Measurements from ENCODE around the gene SNTG2. TPM values are rescaled to one million over a fixed set of nuclear protein-coding genes. Genes with fewer than 3 reads are reported as not detected.
"Not testable (repeated sequence)": the region's sequence is repeated elsewhere in the genome, so short reads cannot be mapped to it uniquely, and the experiment has no call there.

Gene SNTG2
- 0.14 TPM in 1 of 2 replicates, not detected in the other for total RNA-seq

GRCh38 chr2:950080-950966, at the start of gene SNTG2:
Gene SNTG2, plus strand, starts transcription at chr2:950849. Its CDS starts 148 bp downstream, at chr2:950997.
- H3K4me1 Mint-ChIP-seq = peaks cover 19% of the 10 kb centered on the region
- H3K9me3 Mint-ChIP-seq = peaks cover 4% of the 10 kb centered on the region
- no peak within 1 kb of the TSS for H3K27ac Mint-ChIP-seq
- H3K4me3 Mint-ChIP-seq = peak within 1 kb of the TSS; percentile 81
- no peaks in the 10 kb centered on the region for H3K36me3 Mint-ChIP-seq (ENCODE audit: low read depth)
- H3K27me3 Mint-ChIP-seq = peaks cover 45% of the 10 kb centered on the region
- intact Hi-C loops (cut with micrococcal nuclease) = no loop called here
- peak; percentile 91 for DNase-seq

GRCh38 chr2:902584-902983, 48.1 kb upstream of the SNTG2 start:
- Mint-ChIP-seq H3K27ac (no peak overlapping the region), H3K9me3 (no peaks in the 10 kb centered on the region), H3K4me3 (no peak overlapping the region), H3K27me3 (no peaks in the 10 kb centered on the region), H3K36me3 (ENCODE audit: low read depth) (no peaks in the 10 kb centered on the region), H3K4me1 (no peaks in the 10 kb centered on the region)
- DNase-seq = no peak
- intact Hi-C loops (cut with micrococcal nuclease) = no loop called here

- no peaks in the 10 kb centered on the region for H3K9me3 Mint-ChIP-seq
- no peak for DNase-seq
- H3K4me3 Mint-ChIP-seq = no peak overlapping the region
- H3K4me1 Mint-ChIP-seq = no peaks in the 10 kb centered on the region
- H3K27ac Mint-ChIP-seq = no peak overlapping the region
- H3K27me3 Mint-ChIP-seq = no peaks in the 10 kb centered on the region
- H3K36me3 Mint-ChIP-seq (ENCODE audit: low read depth) = no peaks in the 10 kb centered on the region
- intact Hi-C loops (cut with micrococcal nuclease) = no loop called here
Observed at GRCh38 chr2:903223-903900, 47.3 kb upstream of the SNTG2 start.

GRCh38 chr2:904246-905024, 46.2 kb upstream of the SNTG2 start:
- intact Hi-C loops (cut with micrococcal nuclease) = no loop called here
- H3K9me3 Mint-ChIP-seq = no peaks in the 10 kb centered on the region
- no peak overlapping the region for H3K27ac Mint-ChIP-seq
- H3K4me1 Mint-ChIP-seq = no peaks in the 10 kb centered on the region
- H3K36me3 Mint-ChIP-seq (ENCODE audit: low read depth) = no peaks in the 10 kb centered on the region
- H3K4me3 Mint-ChIP-seq = no peak overlapping the region
- no peaks in the 10 kb centered on the region for H3K27me3 Mint-ChIP-seq
- no peak for DNase-seq

GRCh38 chr2:905091-905832, 45.4 kb upstream of the SNTG2 start:
- intact Hi-C loops (cut with micrococcal nuclease) = no loop called here
- Mint-ChIP-seq H3K4me3 (no peak overlapping the region), H3K36me3 (ENCODE audit: low read depth) (no peaks in the 10 kb centered on the region), H3K9me3 (peaks cover 2% of the 10 kb centered on the region), H3K27ac (no peak overlapping the region), H3K27me3 (no peaks in the 10 kb centered on the region), H3K4me1 (no peaks in the 10 kb centered on the region)
- DNase-seq = no peak

- Mint-ChIP-seq H3K27ac (no peak overlapping the region), H3K27me3 (no peaks in the 10 kb centered on the region), H3K4me1 (no peaks in the 10 kb centered on the region), H3K9me3 (peaks cover 6% of the 10 kb centered on the region), H3K36me3 (ENCODE audit: low read depth) (no peaks in the 10 kb centered on the region), H3K4me3 (no peak overlapping the region)
- DNase-seq = no peak
- intact Hi-C loops (cut with micrococcal nuclease) = no loop called here
Observed at GRCh38 chr2:905833-906140, 44.9 kb upstream of the SNTG2 start.

GRCh38 chr2:907706-908105, 42.9 kb upstream of the SNTG2 start:
- H3K4me1 Mint-ChIP-seq = no peaks in the 10 kb centered on the region
- no peak overlapping the region for H3K27ac Mint-ChIP-seq
- no peak overlapping the region for H3K4me3 Mint-ChIP-seq
- DNase-seq = no peak
- peaks cover 6% of the 10 kb centered on the region for H3K9me3 Mint-ChIP-seq
- no peaks in the 10 kb centered on the region for H3K36me3 Mint-ChIP-seq (ENCODE audit: low read depth)
- intact Hi-C loops (cut with micrococcal nuclease) = no loop called here
- H3K27me3 Mint-ChIP-seq = no peaks in the 10 kb centered on the region

- H3K9me3 Mint-ChIP-seq = peaks cover 6% of the 10 kb centered on the region
- H3K36me3 Mint-ChIP-seq (ENCODE audit: low read depth) = no peaks in the 10 kb centered on the region
- no peaks in the 10 kb centered on the region for H3K27me3 Mint-ChIP-seq
- intact Hi-C loops (cut with micrococcal nuclease) = no loop called here
- no peak overlapping the region for H3K4me3 Mint-ChIP-seq
- H3K27ac Mint-ChIP-seq = no peak overlapping the region
- H3K4me1 Mint-ChIP-seq = no peaks in the 10 kb centered on the region
- no peak for DNase-seq
Observed at GRCh38 chr2:908568-908967, 42.1 kb upstream of the SNTG2 start.

- H3K27ac Mint-ChIP-seq; H3K36me3 Mint-ChIP-seq (ENCODE audit: low read depth); DNase-seq; H3K27me3 Mint-ChIP-seq; H3K4me1 Mint-ChIP-seq; H3K9me3 Mint-ChIP-seq; H3K4me3 Mint-ChIP-seq; intact Hi-C loops (cut with micrococcal nuclease): not testable (repeated sequence)
Observed at GRCh38 chr2:909764-910379, 40.8 kb upstream of the SNTG2 start.

GRCh38 chr2:910698-911097, 40.0 kb upstream of the SNTG2 start:
- H3K36me3 Mint-ChIP-seq (ENCODE audit: low read depth) = no peaks in the 10 kb centered on the region
- no peaks in the 10 kb centered on the region for H3K4me1 Mint-ChIP-seq

GRCh38 chr2:915979-916378, 34.7 kb upstream of the SNTG2 start:
- H3K4me1 Mint-ChIP-seq = no peaks in the 10 kb centered on the region
- H3K36me3 Mint-ChIP-seq (ENCODE audit: low read depth) = no peaks in the 10 kb centered on the region
- intact Hi-C loops (cut with micrococcal nuclease) = no loop called here
- H3K27me3 Mint-ChIP-seq = no peaks in the 10 kb centered on the region
- no peak overlapping the region for H3K27ac Mint-ChIP-seq
- no peaks in the 10 kb centered on the region for H3K9me3 Mint-ChIP-seq
- H3K4me3 Mint-ChIP-seq = no peak overlapping the region
- no peak for DNase-seq

More at GRCh38 chr2:910698-911097, 40.0 kb upstream of the SNTG2 start:
- H3K9me3 Mint-ChIP-seq = peaks cover 6% of the 10 kb centered on the region
- DNase-seq = no peak
- no peak overlapping the region for H3K27ac Mint-ChIP-seq
- intact Hi-C loops (cut with micrococcal nuclease) = no loop called here
- H3K27me3 Mint-ChIP-seq = no peaks in the 10 kb centered on the region
- no peak overlapping the region for H3K4me3 Mint-ChIP-seq

- Mint-ChIP-seq H3K36me3 (ENCODE audit: low read depth) (no peaks in the 10 kb centered on the region), H3K4me1 (no peaks in the 10 kb centered on the region), H3K27ac (no peak overlapping the region), H3K27me3 (no peaks in the 10 kb centered on the region), H3K9me3 (no peaks in the 10 kb centered on the region), H3K4me3 (no peak overlapping the region)
- intact Hi-C loops (cut with micrococcal nuclease) = no loop called here
- DNase-seq = no peak
Observed at GRCh38 chr2:916935-917334, 33.7 kb upstream of the SNTG2 start.

- Mint-ChIP-seq H3K9me3 (no peaks in the 10 kb centered on the region), H3K4me1 (no peaks in the 10 kb centered on the region), H3K36me3 (ENCODE audit: low read depth) (no peaks in the 10 kb centered on the region), H3K4me3 (no peak overlapping the region), H3K27me3 (no peaks in the 10 kb centered on the region), H3K27ac (no peak overlapping the region)
- DNase-seq = no peak
- intact Hi-C loops (cut with micrococcal nuclease) = no loop called here
Observed at GRCh38 chr2:919672-920071, 31.0 kb upstream of the SNTG2 start.
